ENCODE measurements around the gene PLEKHG5. TPM values are rescaled to one million over a fixed set of nuclear protein-coding genes. Genes with fewer than 3 reads are reported as not detected.
"Not testable (repeated sequence)": the region's sequence is repeated elsewhere in the genome, so short reads cannot be mapped to it uniquely, and the experiment has no call there.

PLEKHG5 gene
- total and polyA plus RNA-seq, 4 experiments from 2014 or later = 1.7 to 11.8 (median 6.2) TPM

DNA sequence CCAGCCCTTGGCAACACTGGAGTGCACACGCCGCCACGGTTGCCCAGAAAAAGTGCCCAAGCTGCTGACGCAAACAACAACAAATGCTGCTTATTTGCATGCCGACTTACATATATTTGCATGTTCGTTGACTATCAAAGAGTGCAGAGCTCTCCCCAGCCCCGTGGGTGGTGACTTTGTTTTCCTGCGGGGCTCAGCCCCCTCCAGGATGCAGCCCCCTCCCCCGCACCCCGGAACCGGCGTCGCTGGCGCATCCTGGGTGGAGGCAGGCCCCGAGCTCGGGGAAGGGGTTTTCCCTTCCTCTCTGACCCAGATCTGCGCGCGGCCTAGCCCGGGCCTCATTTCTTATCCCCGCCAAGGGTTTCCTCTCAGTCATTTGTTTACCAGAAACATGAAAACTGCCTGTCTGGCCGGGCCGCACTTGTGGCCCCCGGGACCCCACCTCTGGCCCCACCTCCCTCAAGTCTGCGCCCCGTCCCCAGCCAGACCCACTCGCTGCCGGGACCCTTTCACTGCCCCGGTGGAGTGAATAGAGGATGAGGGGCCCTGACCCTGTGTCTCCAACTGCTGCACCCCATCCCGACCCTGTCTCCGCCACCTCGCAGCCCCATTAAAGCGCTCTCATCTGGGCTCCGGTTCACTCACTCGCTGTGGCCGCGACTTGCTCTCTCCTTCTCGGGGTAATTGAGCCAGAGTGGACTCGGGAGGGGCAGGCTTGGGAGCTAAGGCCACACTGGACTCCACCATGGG, 31.0 kb downstream of the PLEKHG5 start:
- peak; percentile 95 to 99 (median 96) for DNase-seq
- intact Hi-C loops (cut with micrococcal nuclease) = loop anchor here (2.0 to 10.0 kb wide), 3 partner anchors 142 to 434 kb away; partner anchors contain the start of genes CAMTA1 and KLHL21
- peaks cover 53% of the 10 kb centered on the region for H3K4me1 ChIP-seq (ENCODE audit: insufficient read depth, low read length)
- Mint-ChIP-seq H3K27me3 (no peaks in the 10 kb centered on the region), H3K4me3 (peak overlapping the region; percentile 90 to 98 (median 94)), H3K36me3 (peaks cover 23 to 42% of the 10 kb centered on the region in 2 donors), H3K27ac (peak overlapping the region; percentile 98 to 100 (median 99)), H3K9me3 (no peaks in the 10 kb centered on the region), H3K4me1 (peaks cover 33 to 74% (median 53%) of the 10 kb centered on the region in 4 donors)
- H3K27me3 ChIP-seq (ENCODE audit: insufficient read depth, low read length) = no peaks in the 10 kb centered on the region
- peak overlapping the region; percentile 42 to 62 for H3K4me3 ChIP-seq (ENCODE audit: low read length in 2 of 2)
- peak overlapping the region; percentile 97 for H3K27ac ChIP-seq (ENCODE audit: low read depth, low read length)
- no peaks in the 10 kb centered on the region for H3K9me3 ChIP-seq (ENCODE audit: control insufficient read depth in 1 of 2, low read length in 2 of 2)
- ChIA-PET CTCF (ENCODE audit: partially characterized antibody) (interaction anchor here (0.7 to 2.7 kb wide), 16 partner anchors 12 to 186 kb away, joined by 3 to 34 read pairs (median 4); partner anchors contain the start of genes NOL9 and TAS1R1), POLR2A (ENCODE audit: partially characterized antibody) (interaction anchor here (0.6 to 18.2 kb wide), 25 partner anchors 10 to 260 kb away, joined by 3 to 390 read pairs (median 6); partner anchors contain the start of genes ACOT7, HES2, KLHL21 and NOL9)
- H3K36me3 ChIP-seq (ENCODE audit: insufficient read depth, low read length) = peaks cover 31% of the 10 kb centered on the region

DNA sequence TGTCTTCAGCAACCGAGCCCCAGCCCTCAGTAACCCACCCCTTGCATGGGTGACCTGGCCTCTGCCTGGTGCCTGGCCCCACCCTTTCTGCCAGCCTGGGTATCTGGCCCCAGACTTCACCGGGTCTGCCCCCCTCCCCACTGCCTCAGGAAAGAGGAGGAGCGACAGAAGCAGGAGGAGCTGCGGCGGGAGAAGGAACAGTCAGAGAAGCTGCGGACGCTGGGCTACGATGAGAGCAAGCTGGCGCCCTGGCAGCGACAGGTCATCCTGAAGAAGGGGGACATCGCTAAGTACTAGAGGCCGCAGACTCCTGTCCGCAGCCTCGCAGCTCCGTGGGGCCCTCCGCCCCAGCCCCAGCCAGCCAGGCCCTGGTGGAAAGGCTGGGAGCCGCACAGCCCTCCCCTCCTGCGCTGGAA, 31.6 kb downstream of the PLEKHG5 start:
- ChIA-PET CTCF (ENCODE audit: partially characterized antibody) (interaction anchor here (0.7 to 2.7 kb wide), 15 partner anchors 11 to 187 kb away, joined by 3 to 34 read pairs (median 4); partner anchors contain the start of genes NOL9 and TAS1R1), POLR2A (ENCODE audit: partially characterized antibody) (interaction anchor here (0.7 to 18.2 kb wide), 23 partner anchors 11 to 260 kb away, joined by 3 to 390 read pairs (median 7); partner anchors contain the start of genes ACOT7, HES2, KLHL21 and NOL9)
- H3K4me1 ChIP-seq (ENCODE audit: insufficient read depth, low read length) = peaks cover 53% of the 10 kb centered on the region
- Mint-ChIP-seq H3K27me3 (no peaks in the 10 kb centered on the region), H3K27ac (peak overlapping the region; percentile 98 to 100 (median 99)), H3K4me3 (peak overlapping the region; percentile 90 to 98 (median 94)), H3K4me1 (peaks cover 33 to 70% (median 54%) of the 10 kb centered on the region in 4 donors), H3K36me3 (peaks cover 23 to 39% of the 10 kb centered on the region in 2 donors), H3K9me3 (no peaks in the 10 kb centered on the region)
- H3K9me3 ChIP-seq (ENCODE audit: control insufficient read depth in 1 of 2, low read length in 2 of 2) = no peaks in the 10 kb centered on the region
- peaks cover 31% of the 10 kb centered on the region for H3K36me3 ChIP-seq (ENCODE audit: insufficient read depth, low read length)
- H3K27ac ChIP-seq (ENCODE audit: low read depth, low read length) = peak overlapping the region; percentile 97
- peak overlapping the region in 1 of 2 donors; percentile 62 for H3K4me3 ChIP-seq (ENCODE audit: low read length in 2 of 2)
- H3K27me3 ChIP-seq (ENCODE audit: insufficient read depth, low read length) = no peaks in the 10 kb centered on the region
- DNase-seq = peak; percentile 72 to 91 (median 74)
- intact Hi-C loops (cut with micrococcal nuclease) = loop anchor here (2.0 to 10.0 kb wide), 3 partner anchors 143 to 433 kb away; partner anchors contain the start of genes CAMTA1 and KLHL21

DNA sequence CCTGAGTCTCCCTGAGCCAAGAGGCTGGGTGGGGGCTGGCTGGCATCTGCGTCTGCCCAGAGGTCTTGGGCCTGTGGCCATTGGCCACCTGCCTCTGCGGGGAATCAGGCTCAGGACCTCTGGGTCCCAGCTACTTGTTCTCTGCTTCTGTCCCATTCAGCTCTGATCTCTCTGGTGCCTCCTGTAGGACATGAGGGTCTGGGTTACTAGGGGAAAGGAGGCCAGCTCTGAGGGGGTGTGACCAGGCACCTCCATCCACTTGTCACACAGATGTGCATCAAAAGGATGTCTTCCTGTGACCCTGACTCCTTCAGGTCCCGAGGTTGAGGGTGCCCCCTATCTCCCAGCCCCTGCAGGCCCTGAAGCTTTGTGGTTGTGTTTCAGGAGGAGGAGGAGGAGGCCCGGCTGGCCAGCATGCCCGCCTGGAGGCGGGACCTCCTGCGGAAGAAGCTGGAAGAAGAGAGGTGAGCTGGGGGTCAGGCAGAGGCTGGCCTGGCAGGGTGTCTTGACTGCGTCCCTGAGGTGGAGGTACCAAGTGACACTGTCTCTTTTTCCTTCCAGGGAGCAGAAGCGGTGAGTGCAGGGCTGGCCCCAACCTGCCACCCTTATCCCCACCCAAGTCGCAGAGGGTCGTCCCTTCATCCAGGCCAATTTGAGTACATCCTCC, 34.5 kb downstream of the PLEKHG5 start:
- Histone ChIP-seq H3K4me1 (ENCODE audit: insufficient read depth, low read length) (peaks cover 25% of the 10 kb centered on the region), H3K4me3 (ENCODE audit: low read length in 2 of 2) (no peak overlapping the region), H3K27ac (ENCODE audit: low read depth, low read length) (no peak overlapping the region), H3K27me3 (ENCODE audit: insufficient read depth, low read length) (no peaks in the 10 kb centered on the region), H3K36me3 (ENCODE audit: insufficient read depth, low read length) (peaks cover 12% of the 10 kb centered on the region), H3K9me3 (ENCODE audit: control insufficient read depth in 1 of 2, low read length in 2 of 2) (no peaks in the 10 kb centered on the region)
- H3K27ac Mint-ChIP-seq = peak overlapping the region in 5 of 7 donors; percentile 7 to 88 (median 65)
- DNase-seq = no peak
- ChIA-PET POLR2A (ENCODE audit: partially characterized antibody) (interaction anchor here (0.9 to 18.2 kb wide), 4 partner anchors 9 to 145 kb away, joined by 3 to 390 read pairs (median 24); partner anchors contain the start of genes KLHL21 and TNFRSF25), CTCF (ENCODE audit: partially characterized antibody) (interaction anchor here (0.8 to 1.5 kb wide), 6 partner anchors 9 to 33 kb away, joined by 3 to 6 read pairs (median 3); no protein-coding TSS in a partner anchor)
- no peaks in the 10 kb centered on the region for H3K9me3 Mint-ChIP-seq
- H3K27me3 Mint-ChIP-seq = peaks cover 5 to 7% of the 10 kb centered on the region in 2 donors
- H3K4me1 Mint-ChIP-seq = peaks cover 19 to 51% (median 39%) of the 10 kb centered on the region in 4 donors
- intact Hi-C loops (cut with micrococcal nuclease) = no loop called here
- H3K36me3 Mint-ChIP-seq = peaks cover 3 to 15% of the 10 kb centered on the region in 2 donors
- peak overlapping the region in 6 of 8 donors; percentile 12 to 73 (median 56) for H3K4me3 Mint-ChIP-seq

GRCh38 chr1:6455752-6456520, 35.5 kb downstream of the PLEKHG5 start:
- CTCF ChIA-PET (ENCODE audit: partially characterized antibody) = interaction anchor here (0.8 to 2.6 kb wide), 8 partner anchors 8 to 190 kb away, joined by 3 to 18 read pairs (median 4); partner anchors contain the start of gene TNFRSF25
- Mint-ChIP-seq H3K4me1 (peaks cover 16 to 42% (median 32%) of the 10 kb centered on the region in 4 donors), H3K4me3 (peak overlapping the region in 4 of 8 donors; percentile 49 to 70 (median 60)), H3K27ac (peak overlapping the region in 3 of 7 donors; percentile 61 to 65 (median 65))
- DNase-seq; H3K4me3 ChIP-seq (ENCODE audit: low read length in 2 of 2); H3K9me3 Mint-ChIP-seq; H3K9me3 ChIP-seq (ENCODE audit: control insufficient read depth in 1 of 2, low read length in 2 of 2); H3K27me3 Mint-ChIP-seq; H3K36me3 Mint-ChIP-seq; H3K27ac ChIP-seq (ENCODE audit: low read depth, low read length); H3K36me3 ChIP-seq (ENCODE audit: insufficient read depth, low read length); H3K27me3 ChIP-seq (ENCODE audit: insufficient read depth, low read length): not testable (repeated sequence)
- H3K4me1 ChIP-seq (ENCODE audit: insufficient read depth, low read length) = peaks cover 15% of the 10 kb centered on the region
- POLR2A ChIA-PET (ENCODE audit: partially characterized antibody) = interaction anchor here (0.9 to 18.5 kb wide), 4 partner anchors 4 to 146 kb away, joined by 3 to 390 read pairs (median 199); partner anchors contain the start of gene TNFRSF25
- intact Hi-C loops (cut with micrococcal nuclease) = loop anchor here (1.0 kb wide), 1 partner anchor 19 kb away; no protein-coding TSS in a partner anchor

DNA sequence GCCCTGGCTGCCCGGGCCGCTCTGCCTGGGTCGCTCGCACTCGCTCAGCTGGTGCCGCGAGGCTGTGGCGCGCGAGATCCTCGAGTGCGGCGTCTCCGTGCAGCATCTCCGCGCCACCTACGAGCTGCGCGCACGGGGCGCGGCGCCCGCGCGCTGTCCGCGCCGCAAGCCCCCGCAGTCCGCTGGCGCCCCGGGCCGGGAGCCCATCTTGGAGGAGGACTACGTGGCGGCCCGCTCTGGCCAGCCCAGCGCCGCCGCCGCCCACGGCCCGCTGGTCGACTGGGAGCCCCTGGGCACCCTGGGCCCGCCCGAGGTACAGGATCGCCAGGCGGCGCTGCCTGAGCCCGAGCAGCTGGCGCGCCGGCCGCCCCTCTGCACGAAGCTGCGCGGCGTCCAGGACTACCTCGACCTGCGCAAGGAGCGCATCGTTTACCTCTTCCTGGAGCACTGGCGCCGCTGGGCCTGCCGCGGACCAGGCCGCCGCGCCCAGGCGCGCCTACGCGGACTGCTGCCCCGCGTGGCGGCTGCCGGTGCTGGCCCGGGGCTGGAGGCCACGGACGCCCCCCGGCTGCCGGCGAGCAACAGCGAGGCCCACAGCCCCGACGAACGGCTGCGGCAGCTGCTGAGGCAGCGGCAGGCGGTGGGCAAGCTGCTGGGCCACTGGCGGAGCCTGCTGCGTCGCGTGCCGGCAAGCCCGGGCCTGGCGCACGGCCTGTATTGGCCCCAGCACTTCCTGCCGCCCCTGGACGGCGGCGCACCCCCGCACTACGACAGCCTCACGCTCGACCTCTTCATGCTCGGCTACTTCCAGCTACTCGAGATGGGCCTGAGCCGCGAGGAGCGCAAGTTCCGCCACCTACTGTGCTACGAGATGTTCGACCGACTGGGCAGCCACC, 36.4 kb downstream of the PLEKHG5 start:
- POLR2A ChIA-PET (ENCODE audit: partially characterized antibody) = interaction anchor here (0.6 to 18.5 kb wide), 10 partner anchors 5 to 429 kb away, joined by 3 to 390 read pairs (median 3); partner anchors contain the start of genes NOL9 and TNFRSF25
- peaks cover 10% of the 10 kb centered on the region for H3K4me1 ChIP-seq (ENCODE audit: insufficient read depth, low read length)
- no peak overlapping the region for H3K4me3 ChIP-seq (ENCODE audit: low read length in 2 of 2)
- peaks cover 13 to 39% (median 27%) of the 10 kb centered on the region in 4 donors for H3K4me1 Mint-ChIP-seq
- peaks cover 10 to 13% of the 10 kb centered on the region in 2 donors for H3K27me3 Mint-ChIP-seq
- CTCF ChIA-PET (ENCODE audit: partially characterized antibody) = interaction anchor here (0.6 to 2.6 kb wide), 15 partner anchors 9 to 190 kb away, joined by 3 to 18 read pairs (median 4); partner anchors contain the start of genes NOL9 and TNFRSF25
- no peaks in the 10 kb centered on the region for H3K9me3 ChIP-seq (ENCODE audit: control insufficient read depth in 1 of 2, low read length in 2 of 2)
- peaks cover 0 to under 1% of the 10 kb centered on the region in 2 donors for H3K36me3 Mint-ChIP-seq
- intact Hi-C loops (cut with micrococcal nuclease) = loop anchor here (1.0 kb wide), 1 partner anchor 20 kb away; no protein-coding TSS in a partner anchor
- H3K27me3 ChIP-seq (ENCODE audit: insufficient read depth, low read length) = no peaks in the 10 kb centered on the region
- H3K9me3 Mint-ChIP-seq = no peaks in the 10 kb centered on the region
- peak overlapping the region in 3 of 8 donors; percentile 49 to 70 (median 61) for H3K4me3 Mint-ChIP-seq
- peak overlapping the region in 1 of 7 donors; percentile 61 for H3K27ac Mint-ChIP-seq
- H3K27ac ChIP-seq (ENCODE audit: low read depth, low read length) = no peak overlapping the region
- H3K36me3 ChIP-seq (ENCODE audit: insufficient read depth, low read length) = no peaks in the 10 kb centered on the region
- peak; percentile 56 to 62 (median 60) for DNase-seq

Measured in CD4-positive, alpha-beta memory T cell (primary cell).